DOHH2 (cell line): ENCODE measurements around the gene KLF16.

Source experiments
- H3F3A ChIP-seq: fragments of 200-600 bp; sonication (generic), shearing (Covaris generic); 2 replicates; pipeline ENCODE4 v1.6.0; 2016; ENCODE audit warnings: antibody characterized with exemption, mild to moderate bottlenecking; ENCODE audit not compliant: control insufficient read depth, insufficient read depth
- H3K27ac ChIP-seq: fragments of 200-600 bp; sonication (generic); 2 replicates; pipeline ENCODE4 v1.5.1; 2014; ENCODE audit warnings: low read depth, mild to moderate bottlenecking, low read length, moderate library complexity
- H3K27me3 ChIP-seq: fragments of 200-600 bp; sonication (generic); 2 replicates; pipeline ENCODE4 v1.6.1; 2014; ENCODE audit warnings: mild to moderate bottlenecking, low read length, mixed read lengths; ENCODE audit not compliant: control insufficient read depth
- H3K36me3 ChIP-seq: fragments of 200-600 bp; sonication (generic); 2 replicates; pipeline ENCODE4 v1.6.1; 2014; ENCODE audit warnings: mild to moderate bottlenecking, low read length, moderate library complexity, mixed read lengths; ENCODE audit not compliant: control insufficient read depth
- H3K4me1 ChIP-seq: fragments of 200-600 bp; sonication (generic); 2 replicates; pipeline ENCODE4 v1.6.1; 2014; ENCODE audit warnings: mild to moderate bottlenecking, low read length, mixed read lengths; ENCODE audit not compliant: control insufficient read depth
- H3K4me2 ChIP-seq: fragments of 200-600 bp; sonication (generic); 2 replicates; pipeline ENCODE4 v1.6.0; 2014; ENCODE audit warnings: mild to moderate bottlenecking, low read length, moderate library complexity
- H3K4me3 ChIP-seq: fragments of 200-600 bp; sonication (generic); 2 replicates; pipeline ENCODE4 v1.5.1; 2014; ENCODE audit warnings: mild to moderate bottlenecking, low read length, mixed read lengths
- H3K79me2 ChIP-seq: fragments of 200-600 bp; sonication (generic); 2 replicates; pipeline ENCODE4 v1.6.1; 2014; ENCODE audit warnings: mild to moderate bottlenecking, low read length, mixed read lengths; ENCODE audit not compliant: control insufficient read depth
- H3K9me2 ChIP-seq: fragments of 200-600 bp; sonication (generic); replicated peaks from 2 replicates; pipeline ENCODE4 v1.6.1; 2014; ENCODE audit warnings: mild to moderate bottlenecking, low read length, mixed read lengths; ENCODE audit not compliant: control insufficient read depth
- H3K9me3 ChIP-seq: fragments of 200-600 bp; sonication (generic); 2 replicates; pipeline ENCODE4 v1.6.1; 2014; ENCODE audit warnings: antibody characterized with exemption, low read length, mixed read lengths; ENCODE audit not compliant: control insufficient read depth, insufficient read depth
- H4K20me1 ChIP-seq: fragments of 200-600 bp; sonication (generic); 2 replicates; pipeline ENCODE4 v1.6.0; 2014; ENCODE audit warnings: low read depth, mild to moderate bottlenecking, antibody characterized with exemption, low read length, moderate library complexity; ENCODE audit not compliant: control insufficient read depth, insufficient read depth
- EZH2phosphoT487 ChIP-seq: fragments of 200-600 bp; sonication (generic); IDR thresholded peaks from 2 replicates; pipeline ENCODE4 v1.6.1; 2017; ENCODE audit warnings: borderline replicate concordance, mild to moderate bottlenecking, antibody characterized with exemption, low read length, moderate library complexity, mixed read lengths
- TF ChIP-seq, protein P1 (sequence below): fragments of 200-600 bp; sonication (generic); IDR thresholded peaks from one replicate; pipeline ENCODE4 v1.5.1; 2014; ENCODE audit warnings: antibody characterized with exemption, mild to moderate bottlenecking, low read depth, low read length; ENCODE audit not compliant: poor library complexity, severe bottlenecking

KLF16 gene

DNA sequence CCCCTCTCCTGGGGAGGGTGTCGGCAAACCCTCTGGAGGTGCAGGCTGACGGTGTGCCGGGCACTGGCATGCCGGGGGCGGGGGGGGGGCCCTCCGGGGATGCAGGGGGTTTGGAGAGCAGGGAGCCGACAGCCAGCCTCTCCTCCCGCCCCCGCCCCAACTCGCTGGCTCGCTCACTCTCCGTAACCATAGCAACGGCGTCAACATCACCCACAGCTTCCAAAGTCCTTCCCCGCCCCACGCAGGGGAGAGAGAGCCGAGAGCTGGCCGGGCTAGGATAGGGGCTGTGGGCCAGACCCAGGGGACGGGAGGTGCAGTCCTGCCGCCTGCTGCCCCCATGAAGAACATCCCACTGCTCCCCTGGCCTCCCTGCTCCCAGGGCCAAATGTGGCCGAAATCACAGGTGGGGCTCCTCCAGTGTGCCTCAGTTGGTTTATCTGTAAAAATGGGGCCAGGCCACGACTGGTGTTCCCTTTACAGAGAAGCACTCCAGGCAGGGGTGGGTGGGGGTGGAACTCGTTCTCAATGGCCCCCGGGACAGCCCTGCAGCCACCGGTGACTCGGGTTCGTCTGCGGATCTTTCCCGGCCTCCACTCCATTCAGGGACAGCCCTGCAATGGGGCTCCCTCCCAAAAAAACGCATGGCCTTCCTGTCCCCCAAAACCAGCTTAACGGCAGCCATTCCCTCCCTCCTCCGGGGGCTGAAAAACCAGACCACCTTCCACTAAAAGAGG lies 3.2 kb downstream of the KLF16 start:
- Histone ChIP-seq H3K27ac (no peak overlapping the region), H3K79me2 (peaks cover 78% of the 10 kb centered on the region)

DNA sequence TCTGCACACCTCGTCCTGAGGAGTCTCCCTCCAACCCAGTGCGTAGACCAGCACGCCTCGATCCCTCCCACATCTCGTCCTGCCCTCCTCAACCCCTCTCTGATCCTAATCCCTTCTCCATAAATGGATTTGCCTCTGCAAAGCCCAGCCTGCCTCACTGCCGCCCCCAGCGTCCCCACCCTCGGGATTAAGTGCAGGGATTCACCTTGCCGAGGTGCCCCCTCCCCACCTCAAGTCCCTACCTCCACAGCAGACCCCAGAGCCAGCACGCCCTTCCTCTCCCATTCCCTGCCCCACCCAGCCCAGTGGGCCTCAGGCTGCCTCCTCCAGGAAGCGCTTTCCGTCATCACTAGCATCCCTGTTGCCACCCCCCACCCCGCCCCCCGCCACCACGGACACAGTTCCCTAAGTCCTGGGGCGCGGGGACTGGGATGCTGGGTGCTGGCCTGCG lies 4.0 kb downstream of the KLF16 start:
- Histone ChIP-seq H3K27me3 (no peaks in the 10 kb centered on the region), H3K27ac (no peak overlapping the region)
- TF ChIP-seq EZH2phosphoT487: no peak
- TF ChIP-seq, protein P1, sequence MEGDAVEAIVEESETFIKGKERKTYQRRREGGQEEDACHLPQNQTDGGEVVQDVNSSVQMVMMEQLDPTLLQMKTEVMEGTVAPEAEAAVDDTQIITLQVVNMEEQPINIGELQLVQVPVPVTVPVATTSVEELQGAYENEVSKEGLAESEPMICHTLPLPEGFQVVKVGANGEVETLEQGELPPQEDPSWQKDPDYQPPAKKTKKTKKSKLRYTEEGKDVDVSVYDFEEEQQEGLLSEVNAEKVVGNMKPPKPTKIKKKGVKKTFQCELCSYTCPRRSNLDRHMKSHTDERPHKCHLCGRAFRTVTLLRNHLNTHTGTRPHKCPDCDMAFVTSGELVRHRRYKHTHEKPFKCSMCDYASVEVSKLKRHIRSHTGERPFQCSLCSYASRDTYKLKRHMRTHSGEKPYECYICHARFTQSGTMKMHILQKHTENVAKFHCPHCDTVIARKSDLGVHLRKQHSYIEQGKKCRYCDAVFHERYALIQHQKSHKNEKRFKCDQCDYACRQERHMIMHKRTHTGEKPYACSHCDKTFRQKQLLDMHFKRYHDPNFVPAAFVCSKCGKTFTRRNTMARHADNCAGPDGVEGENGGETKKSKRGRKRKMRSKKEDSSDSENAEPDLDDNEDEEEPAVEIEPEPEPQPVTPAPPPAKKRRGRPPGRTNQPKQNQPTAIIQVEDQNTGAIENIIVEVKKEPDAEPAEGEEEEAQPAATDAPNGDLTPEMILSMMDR: no peak

More for the DNA sequence above, 3.2 kb downstream of the KLF16 start:
- Histone ChIP-seq H3K4me2 (peak overlapping the region; percentile 83), H4K20me1 (0 out of 2 replicates have a peak, but pooled peaks cover 10% of the 10 kb centered on the region), H3K36me3 (peaks cover 3% of the 10 kb centered on the region; the same call in 1 of the 2 replicates), H3F3A (peaks cover 18% of the 10 kb centered on the region), H3K4me1 (peaks cover 76% of the 10 kb centered on the region), H3K27me3 (no peaks in the 10 kb centered on the region), H3K9me2 (no peaks in the 10 kb centered on the region), H3K9me3 (no peaks in the 10 kb centered on the region), H3K4me3 (peak overlapping the region; percentile 34; the same call in 1 of the 2 replicates)
- no peak for TF ChIP-seq EZH2phosphoT487

DNA sequence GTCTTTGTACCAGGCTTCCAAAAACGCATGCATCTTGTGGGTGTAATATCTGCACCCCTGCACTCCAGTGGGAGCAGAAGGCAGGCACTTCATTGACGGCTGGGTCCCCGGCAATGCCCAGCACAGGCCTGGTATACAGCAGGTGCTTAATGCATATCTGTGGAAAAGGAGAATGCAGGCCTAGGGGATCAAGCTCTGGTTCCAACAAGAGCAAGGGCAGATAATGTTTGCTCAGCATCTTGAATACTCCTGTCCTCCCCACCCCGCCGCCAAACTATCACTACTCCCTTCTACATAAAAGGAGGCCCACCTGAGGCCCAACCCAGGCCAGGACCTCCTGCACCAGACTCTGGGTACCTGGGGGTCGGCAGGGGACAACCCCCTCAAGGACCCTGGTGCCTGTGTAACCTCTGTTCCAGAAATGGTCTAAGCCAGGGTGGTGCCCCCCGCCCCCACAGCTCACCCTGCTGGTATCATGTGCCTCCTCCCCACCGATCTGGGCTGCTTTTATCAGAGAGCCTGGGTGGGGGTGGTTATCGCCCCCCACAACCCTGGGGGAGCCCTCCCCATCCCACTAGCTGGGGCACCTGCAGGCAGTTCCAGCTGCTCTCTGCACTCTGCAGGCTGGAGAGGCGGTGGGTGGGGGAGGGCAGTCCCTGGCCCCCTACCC lies 4.8 kb downstream of the KLF16 start:
- H3K27ac ChIP-seq: peak overlapping the region; percentile 7; the same call in 1 of the 2 replicates
- H3K27me3 ChIP-seq: no peaks in the 10 kb centered on the region
- peaks cover 91% of the 10 kb centered on the region for H3K79me2 ChIP-seq
- H3K4me1 ChIP-seq: peaks cover 86% of the 10 kb centered on the region
- H3K4me2 ChIP-seq: peak overlapping the region; percentile 98
- H3K4me3 ChIP-seq: no peak overlapping the region
- H3K9me2 ChIP-seq: no peaks in the 10 kb centered on the region
- peaks cover 18% of the 10 kb centered on the region for H3F3A ChIP-seq
- 0 out of 2 replicates have a peak, but pooled peaks cover 10% of the 10 kb centered on the region for H4K20me1 ChIP-seq
- no peaks in the 10 kb centered on the region for H3K9me3 ChIP-seq
- TF ChIP-seq, protein P1: no peak
- no peak for TF ChIP-seq EZH2phosphoT487
- peaks cover 6% of the 10 kb centered on the region; the same call in 1 of the 2 replicates for H3K36me3 ChIP-seq

More for the DNA sequence above, 4.0 kb downstream of the KLF16 start:
- Histone ChIP-seq H3K36me3 (peaks cover 2% of the 10 kb centered on the region; the same call in 1 of the 2 replicates), H3K9me2 (no peaks in the 10 kb centered on the region), H3K4me1 (peaks cover 78% of the 10 kb centered on the region), H3K4me2 (peak overlapping the region; percentile 83), H3K4me3 (no peak overlapping the region), H3K9me3 (no peaks in the 10 kb centered on the region), H3F3A (peaks cover 18% of the 10 kb centered on the region), H3K79me2 (peaks cover 83% of the 10 kb centered on the region), H4K20me1 (0 out of 2 replicates have a peak, but pooled peaks cover 10% of the 10 kb centered on the region)
